OCI-LY7 (cell line): ENCODE data around the gene PTEN.

ENCODE experiments used
- CTCF ChIP-seq: fragments of 200-600 bp; sonication (generic); conservative IDR thresholded peaks from 2 replicates; pipeline ENCODE4 v1.5.1; 2014; ENCODE audit warnings: mild to moderate bottlenecking, antibody characterized with exemption, low read length, moderate library complexity, mixed read lengths
- EZH2phosphoT487 ChIP-seq: fragments of 200-600 bp; sonication (generic); IDR thresholded peaks from 2 replicates; pipeline ENCODE4 v1.6.1; 2018; ENCODE audit warnings: low read depth, borderline replicate concordance, mild to moderate bottlenecking, mixed run types, antibody characterized with exemption, low read length, moderate library complexity, mixed read lengths

- TF ChIP-seq CTCF = no peak
- TF ChIP-seq EZH2phosphoT487 = no peak
These were observed 23.2 kb downstream of the PTEN start for GRCh38 chr10:87886635-87887034.
